HFFc6 (cell line): Measurements from ENCODE around the gene CCT8L2. TPM values are rescaled to one million over a fixed set of nuclear protein-coding genes. Genes with fewer than 3 reads are reported as not detected.

Experiments
- total RNA-seq, 6 experiments: library from RNA; stranded (reverse); fragmentation: NEBNext Ultra II Directional; extraction: Animal tissue kit (Norgen Biotek cat#: 25700); gene quantifications; 2 replicates in 1 of 6; 3 replicates in 5 of 6; pipeline ENCODE4 v1.2.3, GENCODE V29; 2021

The CCT8L2 gene
- total RNA-seq, 6 experiments from 2014 or later: not detected

Other genes with a start within 250 kb of the CCT8L2 start
- not detected for gene XKR3, start 232.6 kb upstream of the CCT8L2 start, total RNA-seq